NCI-H748 (cell line): ENCODE results near the gene CFAP99.
"Not testable (repeated sequence)": the region's sequence is repeated elsewhere in the genome, so short reads cannot be mapped to it uniquely, and the experiment has no call there.

Source experiments
- DNase-seq: peaks from one replicate; lab custom pipeline; 2025; ENCODE audit not compliant: unreplicated experiment; lab: John Stamatoyannopoulos, UW

CFAP99 gene

DNA sequence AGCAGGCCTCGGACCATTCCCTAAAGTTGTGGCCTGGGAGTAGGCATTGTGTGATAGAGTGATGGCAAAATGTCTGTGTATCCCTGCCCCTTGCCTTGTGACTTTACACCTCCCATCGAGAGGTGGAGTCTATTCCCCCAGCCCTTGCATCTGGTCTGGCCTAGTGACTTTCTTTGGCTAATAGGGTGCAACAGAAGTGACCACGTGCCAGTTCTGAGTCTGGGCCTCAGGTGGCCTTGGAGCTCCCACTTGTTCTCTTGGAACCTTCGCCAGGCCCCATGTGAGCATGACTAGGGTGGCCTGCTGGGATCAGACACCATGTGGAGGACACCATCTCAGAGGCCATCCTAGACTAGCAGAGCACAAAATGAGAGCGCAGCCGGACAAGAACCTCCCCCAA is 46.3 kb downstream of the CFAP99 start:
- DNase-seq = no peak

DNA sequence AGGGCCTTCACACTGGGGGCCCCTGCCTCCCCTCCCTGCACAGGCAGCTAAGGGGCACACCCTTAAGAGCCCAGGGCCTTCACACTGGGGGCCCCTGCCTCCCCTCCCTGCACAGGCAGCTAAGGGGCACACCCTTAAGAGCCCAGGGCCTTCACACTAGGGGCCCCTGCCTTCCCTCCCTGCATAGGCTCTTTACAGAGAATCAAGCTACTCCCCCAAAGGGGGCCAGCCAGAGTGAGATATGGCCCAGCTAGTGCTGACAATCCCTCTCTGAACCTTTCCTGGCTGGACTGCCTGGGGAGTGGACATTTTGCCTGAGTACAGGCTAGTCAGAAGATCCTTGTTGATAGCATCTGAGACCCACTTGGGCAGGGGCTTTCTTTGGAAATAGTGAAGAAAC is 46.8 kb downstream of the CFAP99 start:
- DNase-seq = not testable (repeated sequence)

DNA sequence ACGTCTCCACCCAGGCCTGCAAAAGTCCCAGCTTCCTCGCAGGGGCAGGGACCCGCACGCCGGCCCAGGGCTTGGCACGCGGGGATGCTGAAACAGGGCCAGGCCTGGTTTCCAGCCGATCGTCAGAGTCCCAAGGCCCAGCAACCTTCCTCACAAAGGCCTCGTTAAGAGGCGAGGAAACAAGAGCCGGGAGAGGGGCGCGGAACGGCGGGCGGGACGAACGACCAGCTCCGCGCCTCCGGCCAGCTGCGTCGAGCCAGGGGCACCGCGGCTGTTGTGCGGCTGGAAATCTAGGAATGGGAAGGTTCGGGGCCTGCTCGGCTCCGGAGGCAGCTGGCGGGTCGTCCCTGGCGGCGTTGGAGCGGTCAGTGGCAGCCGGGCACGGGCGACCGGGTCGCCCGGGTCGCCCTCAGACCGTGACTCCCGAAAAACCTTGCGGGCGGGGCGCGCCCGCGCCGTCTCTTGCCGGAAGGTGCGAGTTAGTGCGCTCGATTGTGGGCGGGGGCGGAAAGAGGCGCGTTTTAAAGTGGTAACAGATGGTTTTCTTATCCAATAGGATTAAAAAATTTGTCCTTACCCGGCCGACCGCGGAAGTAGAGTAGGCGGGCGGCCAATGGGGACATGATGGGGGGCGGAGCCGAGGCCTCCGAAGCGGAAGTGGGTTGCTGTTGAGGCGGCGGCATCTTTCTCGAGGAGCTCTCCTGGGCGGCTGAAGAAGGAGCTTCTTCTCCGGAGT is 49.9 kb downstream of the CFAP99 start, which contains the start of gene RNF4:
RNF4 (plus strand) TSS at position 651 of the 736 bp plus-strand sequence. CDS start 21,388 bp downstream, outside the sequence.
- peak; percentile 86 for DNase-seq

DNA sequence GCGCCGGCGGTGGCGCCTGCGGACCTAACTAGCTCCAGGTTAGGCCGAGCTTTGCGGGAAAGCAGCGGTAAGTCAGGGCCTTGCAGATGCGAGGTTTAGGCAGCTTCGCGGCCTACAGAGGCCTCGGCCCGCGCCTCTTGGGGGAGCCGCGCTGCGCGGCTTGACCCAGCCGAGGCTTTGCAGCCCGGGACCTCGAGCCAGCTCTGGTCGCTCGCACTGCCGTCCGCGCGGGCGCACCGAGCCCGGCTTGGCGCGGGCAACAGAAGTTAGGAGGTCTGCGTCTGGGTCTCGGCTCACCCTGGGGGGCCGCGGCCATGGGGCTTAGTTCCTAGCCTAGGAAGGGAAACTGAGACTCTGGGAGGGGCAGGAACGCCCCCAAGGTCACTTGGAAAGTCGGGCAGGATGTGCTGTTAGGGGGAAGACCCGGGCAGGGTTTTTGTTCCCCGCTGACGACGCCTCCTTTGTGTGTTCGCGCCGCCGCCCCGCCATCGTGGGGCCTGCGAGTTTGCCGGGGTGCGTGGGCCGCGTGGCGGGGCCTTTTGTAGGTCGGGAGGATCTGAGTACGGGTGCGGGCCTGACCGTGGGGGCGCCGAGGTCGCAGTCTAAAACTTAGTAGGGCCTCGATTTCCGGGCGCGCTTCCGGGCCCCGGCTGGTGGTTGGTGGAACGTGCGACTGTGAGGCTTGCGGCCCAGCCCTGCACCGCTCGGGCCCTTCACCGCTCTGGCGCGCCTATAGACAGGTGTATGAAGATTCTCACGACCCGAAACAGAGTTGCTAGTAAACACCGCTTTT is 50.6 kb downstream of the CFAP99 start:
- DNase-seq = peak; percentile 12

DNA sequence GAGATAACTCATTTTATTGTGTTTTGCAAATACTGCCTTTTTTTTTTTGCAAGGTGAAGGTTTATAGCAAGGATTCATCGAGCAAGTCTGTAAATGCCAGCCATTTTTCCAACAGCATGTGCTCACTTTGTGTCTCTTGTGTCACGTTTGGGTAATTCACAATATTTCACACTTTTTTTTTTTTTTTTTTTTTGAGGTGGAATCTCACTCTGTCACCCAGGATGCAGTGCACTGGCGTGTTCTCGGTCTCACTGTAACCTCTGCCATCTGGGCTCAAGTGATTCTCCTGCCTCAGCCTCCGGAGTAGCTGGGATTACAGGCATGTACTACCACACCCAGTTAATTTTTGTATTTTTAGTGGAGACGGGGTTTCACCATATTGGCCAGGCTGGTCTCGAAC is 52.0 kb downstream of the CFAP99 start:
- no peak for DNase-seq

DNA sequence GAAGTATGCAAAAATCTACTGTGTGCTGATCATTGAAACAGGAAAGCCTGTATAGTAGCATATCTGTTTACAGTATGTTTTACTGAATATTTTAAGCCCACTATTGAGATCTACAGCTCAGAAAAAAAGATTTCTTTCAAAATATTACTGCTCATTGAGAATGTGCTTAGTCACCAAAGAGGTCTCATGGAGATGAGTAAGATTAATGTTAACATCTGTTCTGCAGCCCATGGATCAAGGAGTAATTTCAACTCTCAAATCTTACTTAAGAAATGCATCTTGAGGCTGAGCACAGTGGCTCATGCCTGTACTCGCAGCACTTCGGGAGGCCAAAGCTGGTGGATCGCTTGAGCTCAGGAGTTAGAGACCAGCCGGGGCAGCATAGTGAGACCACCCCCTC is 53.4 kb downstream of the CFAP99 start:
- no peak for DNase-seq

DNA sequence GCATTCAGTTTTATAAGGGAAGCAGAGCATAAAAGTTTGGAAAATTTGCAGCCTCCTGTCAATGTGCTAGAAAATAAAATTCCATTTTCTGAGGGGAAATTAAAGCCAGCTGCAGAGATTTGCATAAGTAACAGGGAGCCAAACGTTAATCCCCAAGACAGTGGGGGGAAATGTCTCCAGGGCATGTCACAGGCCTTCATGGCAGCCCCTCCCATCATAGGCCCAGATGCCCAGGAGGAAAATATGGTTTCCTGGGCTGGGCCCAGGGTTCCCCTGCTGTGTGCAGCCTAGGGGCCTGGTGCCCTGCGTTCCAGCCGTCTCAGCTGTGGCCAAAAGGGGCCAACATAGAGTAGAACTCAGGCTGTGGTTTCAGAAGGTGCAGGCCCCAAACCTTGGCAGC is 59.5 kb downstream of the CFAP99 start:
- no peak for DNase-seq

DNA sequence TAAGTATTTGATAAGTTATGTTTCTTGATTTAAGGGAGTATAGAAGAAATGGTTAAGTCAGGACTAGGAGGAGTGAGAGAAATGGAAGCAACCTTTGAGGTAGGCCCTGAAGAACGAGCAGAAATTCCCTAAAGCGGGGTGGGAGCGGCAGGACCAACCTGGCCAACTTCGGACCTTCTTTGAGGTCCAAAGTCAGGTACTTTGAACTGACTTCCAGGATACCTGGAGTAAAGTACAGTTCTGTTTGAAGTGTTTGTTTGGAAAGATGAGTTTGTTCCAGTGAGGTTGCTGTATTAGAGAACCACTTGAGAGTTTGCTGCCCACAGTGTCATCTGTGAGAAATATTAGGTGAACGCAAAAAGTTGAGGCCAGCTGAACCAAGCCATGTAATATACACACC is 61.9 kb downstream of the CFAP99 start:
- DNase-seq = no peak

DNA sequence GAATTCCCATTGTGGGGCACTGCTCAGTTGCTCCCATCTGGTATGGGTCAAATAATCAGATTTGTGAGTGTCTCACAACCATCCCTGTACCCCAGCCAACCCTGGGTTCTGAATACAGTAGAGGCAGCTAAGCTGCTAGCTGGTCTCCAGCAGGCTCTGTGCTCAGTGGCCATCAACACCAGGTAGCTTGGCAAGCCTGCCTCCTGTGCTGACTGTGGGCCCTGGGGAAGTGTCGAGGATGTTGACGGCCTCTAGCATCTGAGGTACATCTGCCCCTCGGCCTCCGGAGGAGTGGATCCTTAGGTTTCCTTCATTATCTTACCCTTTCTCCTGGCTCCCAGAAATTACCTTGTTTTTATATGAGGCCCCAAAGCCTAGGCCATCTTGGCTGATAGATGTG is 63.4 kb downstream of the CFAP99 start:
- no peak for DNase-seq

DNA sequence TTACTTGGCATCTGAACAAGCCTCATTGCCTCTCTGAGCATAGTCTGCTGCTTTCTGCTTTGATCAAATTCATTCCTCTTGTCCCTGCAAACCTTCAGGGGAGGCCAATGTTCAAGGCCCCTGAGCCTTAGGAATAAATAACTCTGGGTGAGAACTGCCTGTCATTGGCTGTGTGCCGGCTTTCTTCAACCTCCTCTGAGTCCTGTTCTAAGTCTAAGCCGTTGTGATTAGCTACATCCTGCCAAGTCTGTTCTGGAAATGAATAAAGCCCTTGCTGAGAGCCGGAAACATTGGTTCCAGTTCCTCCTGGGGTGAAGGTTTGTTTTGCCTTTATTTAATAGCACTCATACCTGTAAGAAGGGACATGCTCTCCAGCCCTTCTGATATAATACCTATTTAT is 63.9 kb downstream of the CFAP99 start:
- no peak for DNase-seq

DNA sequence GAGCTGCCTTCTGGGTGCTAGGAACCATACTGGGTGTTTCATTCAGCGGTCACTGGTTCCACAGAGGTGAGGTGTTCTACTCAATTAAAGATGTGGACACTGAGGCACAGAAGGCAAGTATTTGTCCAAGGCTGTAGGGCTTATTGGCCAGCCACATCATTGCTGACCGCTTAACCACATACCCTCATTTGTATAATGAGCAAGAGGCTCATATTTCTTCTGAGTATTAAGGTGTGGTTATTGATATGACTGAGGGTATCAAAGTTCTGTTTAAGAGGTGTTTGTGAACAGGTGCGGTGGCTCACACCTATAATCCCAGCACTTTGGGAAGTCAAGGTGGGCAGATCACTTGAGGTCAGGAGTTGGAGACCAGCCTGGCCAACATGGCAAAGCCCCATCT is 64.5 kb downstream of the CFAP99 start:
- no peak for DNase-seq

DNA sequence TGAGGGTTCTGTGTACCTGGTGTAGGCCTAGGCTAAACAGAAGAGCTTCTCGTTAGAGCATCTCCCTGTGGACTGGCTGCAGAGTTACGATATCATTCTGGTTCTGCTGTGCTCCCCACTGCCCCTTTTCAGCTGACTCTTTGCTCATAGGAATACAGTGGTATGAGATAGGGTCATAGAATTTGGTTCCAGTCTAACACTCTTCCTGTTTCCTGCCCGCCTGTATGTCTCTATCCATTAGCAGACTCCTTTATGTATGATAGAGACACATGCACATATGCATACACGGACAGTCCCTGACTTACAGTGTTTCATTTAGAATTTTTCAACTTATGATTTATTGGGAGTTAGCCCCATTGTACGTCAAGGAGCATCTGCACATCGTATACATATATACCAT is 65.4 kb downstream of the CFAP99 start:
- DNase-seq = no peak

DNA sequence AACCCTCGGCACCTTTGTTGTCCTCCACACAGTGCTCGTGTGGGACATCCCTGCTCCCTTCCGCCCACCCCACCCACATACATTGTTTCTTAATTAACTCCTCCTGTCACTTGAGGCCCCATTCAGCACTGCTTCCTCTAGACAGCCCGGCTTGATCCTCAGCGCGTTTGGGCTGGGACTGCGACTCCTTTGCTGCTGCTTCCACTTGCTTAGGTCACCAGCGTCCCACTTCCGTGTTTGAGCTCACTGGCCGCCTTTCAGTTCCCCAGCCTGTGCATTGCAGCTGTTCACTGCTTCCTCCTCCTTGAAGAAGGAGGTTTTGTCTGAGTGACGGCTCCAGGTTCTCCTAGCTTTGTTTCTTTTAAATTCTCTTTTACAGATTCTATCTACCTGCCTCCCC is 66.2 kb downstream of the CFAP99 start:
- no peak for DNase-seq

DNA sequence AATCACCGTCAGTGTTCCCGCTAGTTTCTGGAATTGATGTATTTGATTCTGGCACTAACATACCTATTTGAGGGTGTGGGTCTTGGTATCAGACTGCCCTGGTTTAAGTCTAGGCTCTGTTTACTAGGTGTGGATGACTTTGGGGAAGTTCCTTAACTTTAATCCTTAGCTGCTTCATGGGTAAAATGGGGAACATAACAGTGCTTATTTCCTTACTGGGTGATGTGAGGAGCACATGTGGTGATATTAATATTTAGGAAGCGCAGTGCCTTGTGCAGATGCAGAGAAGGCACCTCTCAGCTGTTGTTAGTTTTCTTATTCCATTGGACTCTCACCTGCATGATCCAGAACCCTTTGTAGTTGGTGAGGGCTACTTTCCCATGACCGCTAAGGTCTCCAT is 67.2 kb downstream of the CFAP99 start:
- no peak for DNase-seq

DNA sequence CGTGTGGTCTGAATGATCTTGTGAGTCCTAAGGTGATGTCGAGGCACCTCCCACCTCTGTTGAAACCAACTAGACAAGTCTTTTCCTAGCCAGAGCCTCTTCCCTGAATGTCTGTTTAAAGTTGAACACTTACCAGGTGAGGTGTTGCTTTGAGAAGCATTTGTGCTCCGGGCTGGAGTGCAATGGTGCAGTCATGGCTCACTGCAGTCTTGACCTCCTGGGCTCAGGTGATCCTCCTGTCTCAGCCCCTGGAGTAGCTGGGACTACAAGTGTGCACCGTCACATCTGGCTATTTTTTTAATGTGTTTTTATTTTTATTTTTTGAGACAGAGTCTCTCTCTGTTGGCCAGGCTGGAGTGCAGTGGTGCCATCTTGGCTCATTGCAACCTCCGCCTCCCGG is 68.2 kb downstream of the CFAP99 start:
- DNase-seq = no peak

DNA sequence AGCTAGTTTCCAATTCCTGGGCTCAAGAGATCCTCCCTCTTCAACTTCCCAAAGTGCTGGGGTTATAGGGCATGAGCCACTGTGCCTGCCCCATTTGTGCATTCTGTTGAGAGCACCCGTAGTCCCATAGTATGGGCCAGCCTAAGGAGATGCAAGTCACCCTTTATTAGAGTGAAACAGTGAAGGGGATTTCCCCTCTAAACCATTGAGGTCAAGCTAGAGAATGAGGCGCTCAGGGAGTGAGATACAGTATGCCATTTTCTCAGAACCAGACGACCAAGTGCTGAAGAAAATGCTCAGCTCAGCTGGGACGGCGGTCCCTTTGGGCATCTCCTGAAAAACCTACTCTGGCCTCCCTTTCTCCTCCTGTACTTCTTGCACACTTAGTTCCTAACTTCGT is 68.9 kb downstream of the CFAP99 start:
- DNase-seq = no peak

DNA sequence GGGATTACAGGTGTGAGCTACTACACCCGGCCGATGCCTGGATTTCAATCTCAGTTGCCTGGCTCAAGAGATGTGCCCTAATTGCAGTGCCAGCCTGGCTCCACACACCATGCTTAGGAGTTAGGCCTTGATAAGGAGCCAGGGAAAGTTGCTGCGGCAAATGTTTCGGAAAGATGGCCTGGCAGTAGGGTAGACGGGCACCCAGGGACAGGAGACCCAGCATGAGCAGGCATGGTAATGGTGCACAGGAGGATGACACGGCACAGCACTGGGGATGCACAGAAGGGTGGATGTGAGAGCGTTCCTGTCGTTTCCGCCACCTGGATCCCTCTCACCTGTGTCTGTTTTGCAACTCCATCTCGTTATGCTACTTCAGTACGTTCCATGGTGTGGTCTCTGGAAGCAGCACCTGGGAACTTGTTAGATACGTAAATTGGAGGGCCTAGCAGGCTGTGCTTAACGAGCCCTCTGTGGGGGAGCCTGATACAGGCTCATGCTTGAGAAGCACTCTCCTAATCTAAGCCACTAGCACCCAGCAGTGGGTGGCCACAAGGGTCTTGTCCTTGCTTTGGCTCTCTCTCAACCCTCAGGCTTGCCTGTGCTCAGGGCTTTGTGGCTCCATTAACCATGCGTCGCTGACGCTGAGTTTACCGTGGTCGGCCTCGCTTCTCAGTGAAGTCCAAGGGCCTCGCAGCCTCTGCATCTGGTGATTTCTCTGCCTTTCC is 70.5 kb downstream of the CFAP99 start:
- no peak for DNase-seq

DNA sequence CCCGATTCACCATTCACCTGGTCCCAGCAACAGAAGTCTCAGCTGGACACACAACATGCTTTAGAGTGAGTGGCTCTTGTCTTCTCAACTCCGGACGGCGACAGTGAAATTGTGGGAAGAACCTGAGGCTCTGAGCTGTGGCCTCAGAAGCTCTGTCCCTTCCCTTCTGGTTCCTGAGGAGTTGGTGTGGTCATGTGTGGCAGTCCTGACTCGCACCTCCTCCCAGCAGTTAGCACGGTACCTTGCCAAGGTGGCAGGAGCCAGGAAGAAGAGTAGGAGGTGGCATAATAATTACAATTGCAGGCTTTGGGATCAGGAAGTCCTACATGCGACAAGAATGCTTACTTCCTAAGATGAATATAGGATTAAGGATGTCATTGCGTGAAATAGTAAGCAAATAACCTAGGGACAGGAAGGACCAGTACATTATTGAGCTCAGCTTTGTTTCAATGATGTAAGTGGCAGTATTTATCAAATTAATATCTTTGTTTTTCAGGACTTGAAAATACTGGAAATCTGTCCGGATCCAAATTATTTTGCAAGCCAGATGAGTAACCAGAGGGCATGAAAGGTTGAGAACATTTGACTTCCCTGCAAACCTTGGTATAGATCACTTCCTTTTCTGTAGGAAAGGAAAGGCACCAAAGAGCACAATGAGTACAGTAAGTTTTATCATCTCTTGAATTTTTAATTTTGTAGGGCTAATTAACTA is 71.2 kb downstream of the CFAP99 start:
- DNase-seq = no peak

DNA sequence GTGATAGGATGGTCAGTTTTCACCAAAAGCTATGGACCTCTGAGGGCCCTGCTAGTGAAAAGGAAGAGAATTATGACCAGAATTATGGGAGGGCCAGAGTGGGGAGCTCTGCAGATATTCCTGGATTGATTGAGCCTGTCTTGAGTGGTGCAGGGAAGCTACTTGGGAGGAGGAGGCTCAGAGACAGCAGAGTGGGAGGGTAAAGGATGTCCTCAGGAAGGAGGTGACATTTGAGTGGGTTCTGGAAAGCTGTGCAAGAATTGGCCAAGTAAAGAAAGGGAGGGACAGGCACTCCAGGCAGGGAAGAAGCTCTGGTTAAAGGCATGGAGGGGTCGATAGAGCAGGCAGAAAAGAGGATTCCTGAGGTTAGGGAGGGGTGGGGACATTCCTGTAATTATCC is 74.2 kb downstream of the CFAP99 start:
- no peak for DNase-seq

DNA sequence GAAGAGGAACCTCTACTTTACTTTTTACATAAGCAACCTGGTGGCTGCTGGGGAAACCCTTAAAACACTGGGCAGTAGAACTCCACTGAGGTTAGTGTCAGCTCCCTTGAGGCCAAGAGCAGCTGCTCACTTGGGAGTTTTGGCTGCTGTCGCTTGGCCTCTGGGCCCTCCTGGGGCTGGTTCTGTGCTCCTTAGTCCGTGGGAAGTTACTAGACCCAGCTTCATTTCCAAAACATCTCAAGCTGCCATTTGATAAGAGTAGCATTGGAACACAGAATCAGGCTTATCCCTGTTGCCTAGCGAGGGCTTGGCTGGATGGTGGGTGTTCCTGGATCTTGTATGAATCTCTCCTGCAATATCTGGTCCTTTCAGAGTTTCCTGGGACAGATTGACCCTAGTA is 76.2 kb downstream of the CFAP99 start:
- DNase-seq = no peak

DNA sequence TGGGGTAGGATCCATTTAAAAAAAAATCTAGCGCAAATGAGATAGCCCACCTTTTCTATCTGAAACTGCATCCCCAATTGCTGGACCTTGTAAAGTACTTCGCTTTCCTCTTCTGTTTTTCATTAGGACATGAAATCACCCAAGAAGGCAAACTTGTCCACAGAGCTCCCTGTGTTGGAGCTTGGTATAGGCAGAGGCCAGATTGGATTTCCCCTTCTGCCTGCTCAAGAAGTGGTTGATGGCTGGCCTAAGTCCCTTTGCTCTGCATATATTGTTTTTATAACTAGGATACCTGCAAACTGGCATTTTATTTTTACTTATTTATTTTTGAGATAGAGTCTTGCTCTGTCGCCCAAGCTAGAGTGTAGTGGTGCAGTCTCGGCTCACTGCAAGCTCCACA is 78.6 kb downstream of the CFAP99 start:
- DNase-seq = no peak
